Vagina (tissue), 2 donors: Measurements from ENCODE around the gene ACLY. TPM values are rescaled to one million over a fixed set of nuclear protein-coding genes. Genes with fewer than 3 reads are reported as not detected.

Source experiments
- DNase-seq, 2 donors: peaks; one replicate each; pipeline ENCODE4 v3.0.0-alpha.2; 2017; ENCODE audit errors: extremely low spot score in 2 of 2
- H3K27ac ChIP-seq: fragments of 200-600 bp; sonication (generic); one replicate; pipeline ENCODE4 v1.5.1; 2019
- H3K27me3 ChIP-seq: fragments of 200-600 bp; sonication (generic); one replicate; pipeline ENCODE4 v1.5.1; 2019
- H3K36me3 ChIP-seq, 2 donors: fragments of 200-600 bp; sonication (generic); one replicate each; pipeline ENCODE4 v1.5.1; 2017 to 2019
- H3K4me1 ChIP-seq: fragments of 200-600 bp; sonication (generic); one replicate; pipeline ENCODE4 v1.5.1; 2019
- H3K4me3 ChIP-seq, 2 donors: fragments of 200-600 bp; sonication (generic); 1 replicate in 1 of 2; 2 replicates in 1 of 2; pipeline ENCODE4 v1.5.1; 2016 to 2019
- H3K9me3 ChIP-seq: fragments of 200-600 bp; sonication (generic); one replicate; pipeline ENCODE4 v1.5.1; 2019
- CTCF ChIP-seq, 3 experiments: fragments of 450-650 bp in 2 of 3; fragments of 200-600 bp in 1 of 3; sonication (generic) in 1 of 3; IDR thresholded peaks; one replicate each; pipeline ENCODE4 v1.5.1; 2017 to 2019; ENCODE audit warnings: antibody characterized with exemption in 3 of 3, mild to moderate bottlenecking in 2 of 3, moderate library complexity in 2 of 3
- POLR2A ChIP-seq, 2 donors: fragments of 450-650 bp; IDR thresholded peaks; one replicate each; pipeline ENCODE4 v1.6.1; 2017; ENCODE audit warnings: antibody characterized with exemption in 2 of 2, mild to moderate bottlenecking in 2 of 2, moderate library complexity in 2 of 2
- POLR2AphosphoS5 ChIP-seq, 2 donors: sonication (generic); formaldehyde crosslinking; IDR thresholded peaks; one replicate each; pipeline ENCODE4 v1.9.0; 2017; ENCODE audit warnings: antibody characterized with exemption in 2 of 2, mild to moderate bottlenecking in 2 of 2, low read depth in 1 of 2; ENCODE audit not compliant: insufficient read depth in 1 of 2
- intact Hi-C: fragments of 100-400 bp; cut with DNase I; formaldehyde crosslinking; loops from one replicate; pipeline ENCODE4 v1.15.1; 2023
- total RNA-seq: library from RNA; depleted of rRNA; stranded (reverse); fragments of >200 nt; gene quantifications from one replicate; pipeline ENCODE4 v1.2.3, GENCODE V29; 2016

The ACLY gene
- total RNA-seq, 1 donor from 2014 or later = 74.9 TPM

GRCh38 chr17:41868568-41868967 lies 50.2 kb downstream of the ACLY start:
- no peak for DNase-seq
- intact Hi-C loops = no loop called here
- TF ChIP-seq POLR2AphosphoS5 (IDR thresholded peaks at IDR 0.05; ENCODE audit: insufficient read depth in 1 of 2, low read depth in 1 of 2) (no peak), POLR2A (IDR thresholded peaks at IDR 0.05) (no peak), CTCF (IDR thresholded peaks at IDR 0.05) (no peak)
- Histone ChIP-seq H3K27me3 (no peaks in the 10 kb centered on the region), H3K9me3 (no peaks in the 10 kb centered on the region), H3K36me3 (peaks cover 0 to 48% of the 10 kb centered on the region in 2 donors), H3K27ac (no peak overlapping the region), H3K4me1 (peaks cover 8% of the 10 kb centered on the region), H3K4me3 (no peak overlapping the region)

GRCh38 chr17:41865596-41865893 lies 53.2 kb downstream of the ACLY start:
- intact Hi-C loops = no loop called here
- Histone ChIP-seq H3K27ac (peak overlapping the region; percentile 85), H3K9me3 (no peaks in the 10 kb centered on the region), H3K27me3 (no peaks in the 10 kb centered on the region), H3K4me1 (peaks cover 29% of the 10 kb centered on the region), H3K36me3 (peaks cover 0 to 27% of the 10 kb centered on the region in 2 donors), H3K4me3 (peak overlapping the region; percentile 77 to 95)
- TF ChIP-seq POLR2AphosphoS5 (IDR thresholded peaks at IDR 0.05; ENCODE audit: insufficient read depth in 1 of 2, low read depth in 1 of 2) = no peak
- peak in 1 of 3 experiments; percentile 25 for TF ChIP-seq CTCF (IDR thresholded peaks at IDR 0.05)
- no peak for TF ChIP-seq POLR2A (IDR thresholded peaks at IDR 0.05)
- no peak for DNase-seq

- Histone ChIP-seq H3K4me3 (peak within 1 kb of the TSS; percentile 77 to 95), H3K36me3 (peaks cover 0 to 27% of the 10 kb centered on the region in 2 donors), H3K27ac (peak within 1 kb of the TSS; percentile 85), H3K9me3 (no peaks in the 10 kb centered on the region), H3K27me3 (no peaks in the 10 kb centered on the region), H3K4me1 (peaks cover 34% of the 10 kb centered on the region)
- intact Hi-C loops = no loop called here
- peak in 1 of 2 donors; percentile 65 for TF ChIP-seq POLR2AphosphoS5 (IDR thresholded peaks at IDR 0.05; ENCODE audit: insufficient read depth in 1 of 2, low read depth in 1 of 2)
- TF ChIP-seq CTCF (IDR thresholded peaks at IDR 0.05) = peak in 1 of 3 experiments; percentile 46
- TF ChIP-seq POLR2A (IDR thresholded peaks at IDR 0.05) = peak in 1 of 2 donors; percentile 78
- no peak for DNase-seq
Measured at GRCh38 chr17:41864836-41865595, 53.7 kb downstream of the ACLY start, which contains the start of gene KLHL11. TSS of gene KLHL11 (minus strand) at chr17:41865423. CDS start at chr17:41865370, 53 bp downstream.

- no peaks in the 10 kb centered on the region for H3K27me3 ChIP-seq
- no peak for TF ChIP-seq CTCF (IDR thresholded peaks at IDR 0.05)
- no peak for TF ChIP-seq POLR2A (IDR thresholded peaks at IDR 0.05)
- TF ChIP-seq POLR2AphosphoS5 (IDR thresholded peaks at IDR 0.05; ENCODE audit: insufficient read depth in 1 of 2, low read depth in 1 of 2) = no peak
- H3K4me1 ChIP-seq = peaks cover 39% of the 10 kb centered on the region
- H3K9me3 ChIP-seq = no peaks in the 10 kb centered on the region
- no peak for DNase-seq
- intact Hi-C loops = no loop called here
- H3K36me3 ChIP-seq = peaks cover 0 to 25% of the 10 kb centered on the region in 2 donors
- H3K27ac ChIP-seq = peak overlapping the region; percentile 85
- H3K4me3 ChIP-seq = peak overlapping the region; percentile 77 to 95
Measured at GRCh38 chr17:41864498-41864835, 54.3 kb downstream of the ACLY start.
